Astrocyte (in vitro differentiated cells and primary cell): ENCODE results near the gene PAX3. TPM values are rescaled to one million over a fixed set of nuclear protein-coding genes. Genes with fewer than 3 reads are reported as not detected.

Experiments
- DNase-seq: peaks from one replicate; pipeline ENCODE4 v3.0.0-alpha.2; 2010; ENCODE audit warnings: low read depth
- FAIRE-seq: peaks from 2 replicates; lab custom pipeline; 2011; peaks lifted over from hg19 to GRCh38; lab: Jason Lieb, UNC
- H2AFZ ChIP-seq: 2 replicates; pipeline ENCODE4 v1.6.0; 2012; ENCODE audit warnings: low read depth, low read length, inconsistent platforms
- H3K27ac ChIP-seq: 2 replicates; pipeline ENCODE4 v1.5.1; 2011; ENCODE audit warnings: low read depth, low read length, inconsistent platforms
- H3K27me3 ChIP-seq: 2 replicates; pipeline ENCODE4 v1.6.0; 2011; ENCODE audit warnings: low read length, inconsistent platforms; ENCODE audit not compliant: insufficient read depth
- H3K36me3 ChIP-seq: 2 replicates; pipeline ENCODE4 v1.5.1; 2011; ENCODE audit warnings: low read length, inconsistent platforms; ENCODE audit not compliant: insufficient read depth
- H3K4me1 ChIP-seq: 2 replicates; pipeline ENCODE4 v1.5.1; 2011; ENCODE audit warnings: low read length, inconsistent platforms; ENCODE audit not compliant: insufficient read depth
- H3K4me2 ChIP-seq: 2 replicates; pipeline ENCODE4 v1.6.0; 2012; ENCODE audit warnings: low read length, inconsistent platforms
- H3K4me3 ChIP-seq: 2 replicates; pipeline ENCODE4 v1.5.1; 2011; ENCODE audit warnings: low read depth, mild to moderate bottlenecking, low read length, inconsistent platforms; ENCODE audit not compliant: insufficient read depth
- H3K79me2 ChIP-seq: 2 replicates; pipeline ENCODE4 v1.6.0; 2012; ENCODE audit warnings: mild to moderate bottlenecking, low read length, inconsistent platforms; ENCODE audit not compliant: insufficient read depth
- H3K9ac ChIP-seq: 2 replicates; pipeline ENCODE4 v1.6.0; 2012; ENCODE audit warnings: mild to moderate bottlenecking, low read length, inconsistent platforms
- H3K9me3 ChIP-seq: 2 replicates; pipeline ENCODE4 v1.5.1; 2012; ENCODE audit warnings: low read depth, mild to moderate bottlenecking, low read length, inconsistent platforms; ENCODE audit not compliant: insufficient read depth
- H4K20me1 ChIP-seq: 2 replicates; pipeline ENCODE4 v1.6.0; 2012; ENCODE audit warnings: low read length, inconsistent platforms; ENCODE audit not compliant: insufficient read depth
- H3K27ac Mint-ChIP-seq: one replicate; pipeline ENCODE4 v1.8.0; 2021; ENCODE audit warnings: mild to moderate bottlenecking, mixed read lengths; ENCODE audit not compliant: unreplicated experiment
- H3K27me3 Mint-ChIP-seq: one replicate; pipeline ENCODE4 v1.8.0; 2021; ENCODE audit warnings: low read depth, mixed read lengths; ENCODE audit not compliant: unreplicated experiment
- H3K36me3 Mint-ChIP-seq: one replicate; pipeline ENCODE4 v1.8.0; 2021; ENCODE audit warnings: low read depth, mixed read lengths; ENCODE audit not compliant: unreplicated experiment
- H3K4me1 Mint-ChIP-seq: one replicate; pipeline ENCODE4 v1.8.0; 2021; ENCODE audit warnings: low read depth, mixed read lengths; ENCODE audit not compliant: unreplicated experiment
- H3K4me3 Mint-ChIP-seq: one replicate; pipeline ENCODE4 v1.8.0; 2021; ENCODE audit warnings: mild to moderate bottlenecking, moderate library complexity, mixed read lengths; ENCODE audit not compliant: unreplicated experiment
- H3K9me3 Mint-ChIP-seq: one replicate; pipeline ENCODE4 v1.8.0; 2021; ENCODE audit warnings: mild to moderate bottlenecking, mixed read lengths; ENCODE audit not compliant: unreplicated experiment
- EZH2 ChIP-seq: IDR thresholded peaks from 2 replicates; pipeline ENCODE4 v1.6.1; 2012; ENCODE audit warnings: mild to moderate bottlenecking, low read length, inconsistent platforms; ENCODE audit not compliant: insufficient read depth
- total RNA-seq: library from RNA; stranded (reverse); gene quantifications from 2 replicates; pipeline ENCODE4 v1.2.1, GENCODE V29; 2021
- TF ChIP-seq, protein P1 (sequence below): IDR thresholded peaks from 2 replicates; pipeline ENCODE4 v1.5.1; 2011; ENCODE audit warnings: low read depth, mild to moderate bottlenecking, inconsistent platforms, low read length, moderate library complexity; ENCODE audit not compliant: insufficient read depth

The PAX3 gene
- total RNA-seq, 1 donor from 2014 or later: not detected

DNA sequence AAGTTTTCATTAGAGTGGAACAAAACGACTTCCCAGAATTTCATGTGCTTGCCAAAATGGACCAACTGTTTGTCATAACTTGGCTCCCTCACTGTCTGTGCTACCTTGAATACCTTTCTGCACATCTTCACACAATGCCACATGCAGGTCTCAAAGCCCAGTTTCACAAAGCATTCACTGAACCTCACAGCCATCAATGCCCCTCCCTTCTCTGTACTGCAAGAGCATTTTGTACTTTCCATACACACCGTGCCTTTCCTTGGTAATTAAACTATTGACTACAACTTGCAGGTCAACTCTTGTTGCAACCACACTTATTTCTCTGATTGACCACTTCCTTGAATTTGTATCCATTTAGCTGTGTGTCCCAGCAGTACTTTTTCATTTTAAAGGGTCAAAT lies 50.5 kb downstream of the PAX3 start:
- Mint-ChIP-seq H3K36me3 (no peaks in the 10 kb centered on the region), H3K27ac (no peak overlapping the region), H3K4me3 (no peak overlapping the region), H3K27me3 (peaks cover 15% of the 10 kb centered on the region), H3K9me3 (peaks cover 3% of the 10 kb centered on the region), H3K4me1 (no peaks in the 10 kb centered on the region)
- Histone ChIP-seq H3K4me2 (no peak overlapping the region), H3K36me3 (no peaks in the 10 kb centered on the region), H3K27me3 (no peaks in the 10 kb centered on the region), H3K27ac (no peak overlapping the region), H2AFZ (no peak overlapping the region), H3K9me3 (no peaks in the 10 kb centered on the region), H3K4me1 (no peaks in the 10 kb centered on the region), H4K20me1 (no peaks in the 10 kb centered on the region), H3K9ac (no peak overlapping the region), H3K79me2 (no peaks in the 10 kb centered on the region), H3K4me3 (no peak overlapping the region)
- no peak for TF ChIP-seq EZH2
- TF ChIP-seq, protein P1, sequence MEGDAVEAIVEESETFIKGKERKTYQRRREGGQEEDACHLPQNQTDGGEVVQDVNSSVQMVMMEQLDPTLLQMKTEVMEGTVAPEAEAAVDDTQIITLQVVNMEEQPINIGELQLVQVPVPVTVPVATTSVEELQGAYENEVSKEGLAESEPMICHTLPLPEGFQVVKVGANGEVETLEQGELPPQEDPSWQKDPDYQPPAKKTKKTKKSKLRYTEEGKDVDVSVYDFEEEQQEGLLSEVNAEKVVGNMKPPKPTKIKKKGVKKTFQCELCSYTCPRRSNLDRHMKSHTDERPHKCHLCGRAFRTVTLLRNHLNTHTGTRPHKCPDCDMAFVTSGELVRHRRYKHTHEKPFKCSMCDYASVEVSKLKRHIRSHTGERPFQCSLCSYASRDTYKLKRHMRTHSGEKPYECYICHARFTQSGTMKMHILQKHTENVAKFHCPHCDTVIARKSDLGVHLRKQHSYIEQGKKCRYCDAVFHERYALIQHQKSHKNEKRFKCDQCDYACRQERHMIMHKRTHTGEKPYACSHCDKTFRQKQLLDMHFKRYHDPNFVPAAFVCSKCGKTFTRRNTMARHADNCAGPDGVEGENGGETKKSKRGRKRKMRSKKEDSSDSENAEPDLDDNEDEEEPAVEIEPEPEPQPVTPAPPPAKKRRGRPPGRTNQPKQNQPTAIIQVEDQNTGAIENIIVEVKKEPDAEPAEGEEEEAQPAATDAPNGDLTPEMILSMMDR: no peak
- FAIRE-seq (no peak), DNase-seq (no peak)

DNA sequence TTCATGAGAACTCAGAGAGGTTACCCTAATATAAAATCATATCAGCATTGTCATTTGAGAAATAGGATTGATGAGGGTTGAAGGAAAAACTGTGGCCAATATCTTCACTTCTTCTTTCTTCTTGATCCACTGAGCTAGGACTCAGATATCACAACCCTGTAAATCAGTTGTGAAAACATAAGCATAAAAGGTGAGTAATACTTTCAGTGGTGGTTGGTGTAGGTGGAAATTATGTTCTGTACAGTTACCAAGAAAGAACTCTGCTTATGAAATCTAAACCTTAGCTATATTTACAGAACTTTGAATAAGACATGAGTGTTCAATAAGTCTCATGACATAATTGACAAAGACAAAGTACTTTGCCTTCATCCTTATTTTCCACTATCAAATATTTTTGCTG lies 56.3 kb downstream of the PAX3 start:
- H3K36me3 Mint-ChIP-seq: no peaks in the 10 kb centered on the region

More for the DNA sequence above, 56.3 kb downstream of the PAX3 start:
- no peaks in the 10 kb centered on the region for H3K79me2 ChIP-seq
- TF ChIP-seq EZH2: no peak
- TF ChIP-seq, protein P1: no peak
- DNase-seq: no peak
- Mint-ChIP-seq H3K4me3 (no peak overlapping the region), H3K27me3 (peaks cover 57% of the 10 kb centered on the region), H3K4me1 (no peaks in the 10 kb centered on the region), H3K9me3 (no peaks in the 10 kb centered on the region), H3K27ac (no peak overlapping the region)
- H3K9me3 ChIP-seq: no peaks in the 10 kb centered on the region
- no peak overlapping the region for H3K4me2 ChIP-seq
- no peak for FAIRE-seq
- H3K4me3 ChIP-seq: no peak overlapping the region
- no peaks in the 10 kb centered on the region for H3K4me1 ChIP-seq
- H3K27me3 ChIP-seq: peaks cover 4% of the 10 kb centered on the region
- H3K27ac ChIP-seq: no peak overlapping the region
- no peaks in the 10 kb centered on the region for H3K36me3 ChIP-seq
- H2AFZ ChIP-seq: no peak overlapping the region
- no peaks in the 10 kb centered on the region for H4K20me1 ChIP-seq
- no peak overlapping the region for H3K9ac ChIP-seq
